ENCODE measurements around the gene WDR27. TPM values are rescaled to one million over a fixed set of nuclear protein-coding genes. Genes with fewer than 3 reads are reported as not detected.

WDR27 gene
- total and polyA plus RNA-seq, 2 donors = 15.9 to 54.5 TPM

- DNase-seq (ENCODE audit: extremely low spot score) = no peak
- WGBS = 71% methylated on average over 5 of the region's 5 CpGs
Measured at GRCh38 chr6:169695131-169695530, 6.7 kb downstream of the WDR27 start.

GRCh38 chr6:169692516-169692915 lies 9.3 kb downstream of the WDR27 start:
- Histone ChIP-seq H3K4me3 (ENCODE audit: low read depth, low read length) (no peak overlapping the region), H3K4me1 (ENCODE audit: insufficient read depth) (no peaks in the 10 kb centered on the region), H3K36me3 (ENCODE audit: insufficient read depth) (no peaks in the 10 kb centered on the region), H3K27ac (ENCODE audit: low read depth) (no peak overlapping the region)
- WGBS = 94% methylated on average over 3 of the region's 3 CpGs
- no peak for DNase-seq (ENCODE audit: extremely low spot score)

More at GRCh38 chr6:169695131-169695530, 6.7 kb downstream of the WDR27 start:
- H3K4me1 ChIP-seq (ENCODE audit: insufficient read depth) = no peaks in the 10 kb centered on the region
- no peaks in the 10 kb centered on the region for H3K36me3 ChIP-seq (ENCODE audit: insufficient read depth)
- no peak overlapping the region for H3K27ac ChIP-seq (ENCODE audit: low read depth)
- no peak overlapping the region for H3K4me3 ChIP-seq (ENCODE audit: low read depth, low read length)

GRCh38 chr6:169691260-169691659 lies 10.6 kb downstream of the WDR27 start:
- Histone ChIP-seq H3K4me3 (ENCODE audit: low read depth, low read length) (no peak overlapping the region), H3K27ac (ENCODE audit: low read depth) (no peak overlapping the region), H3K36me3 (ENCODE audit: insufficient read depth) (no peaks in the 10 kb centered on the region), H3K4me1 (ENCODE audit: insufficient read depth) (no peaks in the 10 kb centered on the region)
- no peak for DNase-seq (ENCODE audit: extremely low spot score)
- 96% methylated on average over 2 of the region's 2 CpGs for WGBS

GRCh38 chr6:169689287-169689686 lies 12.5 kb downstream of the WDR27 start:
- 94% methylated on average over 6 of the region's 6 CpGs for WGBS
- no peak overlapping the region for H3K27ac ChIP-seq (ENCODE audit: low read depth)
- no peak for DNase-seq (ENCODE audit: extremely low spot score)
- H3K4me1 ChIP-seq (ENCODE audit: insufficient read depth) = no peaks in the 10 kb centered on the region
- H3K36me3 ChIP-seq (ENCODE audit: insufficient read depth) = no peaks in the 10 kb centered on the region
- H3K4me3 ChIP-seq (ENCODE audit: low read depth, low read length) = no peak overlapping the region

GRCh38 chr6:169685860-169686259 lies 16.0 kb downstream of the WDR27 start:
- H3K36me3 ChIP-seq (ENCODE audit: insufficient read depth) = peaks cover 2% of the 10 kb centered on the region
- H3K4me3 ChIP-seq (ENCODE audit: low read depth, low read length) = no peak overlapping the region
- 98% methylated on average over 2 of the region's 2 CpGs for WGBS
- no peaks in the 10 kb centered on the region for H3K4me1 ChIP-seq (ENCODE audit: insufficient read depth)
- H3K27ac ChIP-seq (ENCODE audit: low read depth) = no peak overlapping the region
- no peak for DNase-seq (ENCODE audit: extremely low spot score)

GRCh38 chr6:169684056-169684455 lies 17.8 kb downstream of the WDR27 start:
- H3K4me1 ChIP-seq (ENCODE audit: insufficient read depth) = no peaks in the 10 kb centered on the region
- 94% methylated on average over 3 of the region's 3 CpGs for WGBS
- no peak overlapping the region for H3K4me3 ChIP-seq (ENCODE audit: low read depth, low read length)
- no peak overlapping the region for H3K27ac ChIP-seq (ENCODE audit: low read depth)
- peaks cover 2% of the 10 kb centered on the region for H3K36me3 ChIP-seq (ENCODE audit: insufficient read depth)
- DNase-seq (ENCODE audit: extremely low spot score) = no peak

GRCh38 chr6:169678342-169678741 lies 23.5 kb downstream of the WDR27 start:
- Histone ChIP-seq H3K4me3 (ENCODE audit: low read depth, low read length) (no peak overlapping the region), H3K4me1 (ENCODE audit: insufficient read depth) (no peaks in the 10 kb centered on the region), H3K27ac (ENCODE audit: low read depth) (no peak overlapping the region), H3K36me3 (ENCODE audit: insufficient read depth) (peaks cover 2% of the 10 kb centered on the region)
- DNase-seq (ENCODE audit: extremely low spot score) = no peak
- 33% methylated on average over 1 of the region's 1 CpG for WGBS

- WGBS = 94% methylated on average over 1 of the region's 1 CpG
- H3K4me1 ChIP-seq (ENCODE audit: insufficient read depth) = no peaks in the 10 kb centered on the region
- H3K27ac ChIP-seq (ENCODE audit: low read depth) = no peak overlapping the region
- no peaks in the 10 kb centered on the region for H3K36me3 ChIP-seq (ENCODE audit: insufficient read depth)
- DNase-seq (ENCODE audit: extremely low spot score) = no peak
- no peak overlapping the region for H3K4me3 ChIP-seq (ENCODE audit: low read depth, low read length)
Measured at GRCh38 chr6:169677096-169677495, 24.7 kb downstream of the WDR27 start.

GRCh38 chr6:169675011-169675410 lies 26.8 kb downstream of the WDR27 start:
- H3K36me3 ChIP-seq (ENCODE audit: insufficient read depth) = peaks cover 2% of the 10 kb centered on the region
- no peak for DNase-seq (ENCODE audit: extremely low spot score)
- H3K4me3 ChIP-seq (ENCODE audit: low read depth, low read length) = no peak overlapping the region
- no peaks in the 10 kb centered on the region for H3K4me1 ChIP-seq (ENCODE audit: insufficient read depth)
- 93% methylated on average over 3 of the region's 3 CpGs for WGBS
- no peak overlapping the region for H3K27ac ChIP-seq (ENCODE audit: low read depth)

- H3K36me3 ChIP-seq (ENCODE audit: insufficient read depth) = peaks cover 4% of the 10 kb centered on the region
- H3K27ac ChIP-seq (ENCODE audit: low read depth) = no peak overlapping the region
- no peaks in the 10 kb centered on the region for H3K4me1 ChIP-seq (ENCODE audit: insufficient read depth)
- no peak for DNase-seq (ENCODE audit: extremely low spot score)
- H3K4me3 ChIP-seq (ENCODE audit: low read depth, low read length) = no peak overlapping the region
- 98% methylated on average over 5 of the region's 5 CpGs for WGBS
Measured at GRCh38 chr6:169671563-169671962, 30.3 kb downstream of the WDR27 start.

GRCh38 chr6:169669889-169670288 lies 31.9 kb downstream of the WDR27 start:
- Histone ChIP-seq H3K4me1 (ENCODE audit: insufficient read depth) (no peaks in the 10 kb centered on the region), H3K27ac (ENCODE audit: low read depth) (no peak overlapping the region), H3K4me3 (ENCODE audit: low read depth, low read length) (no peak overlapping the region), H3K36me3 (ENCODE audit: insufficient read depth) (peaks cover 4% of the 10 kb centered on the region)
- DNase-seq (ENCODE audit: extremely low spot score) = no peak
- WGBS = 65% methylated on average over 7 of the region's 7 CpGs

- no peak for DNase-seq (ENCODE audit: extremely low spot score)
- Histone ChIP-seq H3K27ac (ENCODE audit: low read depth) (no peak overlapping the region), H3K36me3 (ENCODE audit: insufficient read depth) (peaks cover 4% of the 10 kb centered on the region), H3K4me1 (ENCODE audit: insufficient read depth) (no peaks in the 10 kb centered on the region), H3K4me3 (ENCODE audit: low read depth, low read length) (no peak overlapping the region)
- WGBS = 89% methylated on average over 6 of the region's 6 CpGs
Measured at GRCh38 chr6:169669147-169669546, 32.7 kb downstream of the WDR27 start.

- WGBS = 92% methylated on average over 15 of the region's 15 CpGs
- DNase-seq (ENCODE audit: extremely low spot score) = no peak
- no peak overlapping the region for H3K4me3 ChIP-seq (ENCODE audit: low read depth, low read length)
- peaks cover 4% of the 10 kb centered on the region for H3K36me3 ChIP-seq (ENCODE audit: insufficient read depth)
- H3K27ac ChIP-seq (ENCODE audit: low read depth) = no peak overlapping the region
- H3K4me1 ChIP-seq (ENCODE audit: insufficient read depth) = no peaks in the 10 kb centered on the region
Measured at GRCh38 chr6:169668203-169668847, 33.5 kb downstream of the WDR27 start.

GRCh38 chr6:169667716-169668115 lies 34.1 kb downstream of the WDR27 start:
- Histone ChIP-seq H3K4me1 (ENCODE audit: insufficient read depth) (no peaks in the 10 kb centered on the region), H3K4me3 (ENCODE audit: low read depth, low read length) (no peak overlapping the region), H3K27ac (ENCODE audit: low read depth) (no peak overlapping the region), H3K36me3 (ENCODE audit: insufficient read depth) (peaks cover 4% of the 10 kb centered on the region)
- DNase-seq (ENCODE audit: extremely low spot score) = no peak
- 95% methylated on average over 27 of the region's 27 CpGs for WGBS

- Histone ChIP-seq H3K36me3 (ENCODE audit: insufficient read depth) (peaks cover 3% of the 10 kb centered on the region), H3K27ac (ENCODE audit: low read depth) (no peak overlapping the region)
- 93% methylated on average over 18 of the region's 18 CpGs for WGBS
Measured at GRCh38 chr6:169666441-169666840, 35.4 kb downstream of the WDR27 start.

More at GRCh38 chr6:169666441-169666840, 35.4 kb downstream of the WDR27 start:
- no peak for DNase-seq (ENCODE audit: extremely low spot score)
- H3K4me1 ChIP-seq (ENCODE audit: insufficient read depth) = no peaks in the 10 kb centered on the region
- no peak overlapping the region for H3K4me3 ChIP-seq (ENCODE audit: low read depth, low read length)
